Endothelial cell of umbilical vein (primary cell): Measurements from ENCODE around the gene RPL13. TPM values are rescaled to one million over a fixed set of nuclear protein-coding genes. Genes with fewer than 3 reads are reported as not detected.

Source experiments
- BruUV-seq: library from RNA; stranded (reverse); fragments of 400-500 nt; replicated peaks from 2 replicates; lab custom pipeline; 2021; lab: Mats Ljungman, UMichigan
- CTCF ChIA-PET: fragments of 300-600, 350-600 bp; sonication (Branson Sonifier 250); formaldehyde crosslinking; loops from one replicate; lab custom pipeline; 2021; ENCODE audit warnings: antibody characterized with exemption, inconsistent platforms; lab: Charles Lee
- POLR2A ChIA-PET: fragments of 300-600, 350-600 bp; sonication (Branson Sonifier 250); formaldehyde crosslinking; loops from one replicate; lab custom pipeline; 2021; ENCODE audit warnings: antibody characterized with exemption, inconsistent platforms; lab: Charles Lee
- DNase-seq: peaks from one replicate; pipeline ENCODE4 v3.0.0-alpha.2; 2011; ENCODE audit warnings: low read depth, low spot score
- FAIRE-seq: peaks from 2 replicates; lab custom pipeline; 2011; peaks lifted over from hg19 to GRCh38; lab: Jason Lieb, UNC
- H2AFZ ChIP-seq: 2 replicates; pipeline ENCODE4 v1.6.0; 2012; ENCODE audit warnings: low read depth, low read length, control low read depth, inconsistent platforms
- H3K27ac ChIP-seq: 2 replicates; pipeline ENCODE4 v1.5.1; 2011; ENCODE audit warnings: low read depth, mild to moderate bottlenecking, control low read depth, low read length, moderate library complexity; ENCODE audit not compliant: insufficient read depth
- H3K27me3 ChIP-seq, 2 experiments: 2 replicates each; pipeline versions ENCODE4 v1.6.0 to v1.6.1; 2011; ENCODE audit warnings: low read length in 2 of 2, mixed read lengths in 1 of 2; ENCODE audit not compliant: control insufficient read depth in 2 of 2, insufficient read depth in 2 of 2
- H3K36me3 ChIP-seq, 2 experiments: 2 replicates in 1 of 2; 3 replicates in 1 of 2; pipeline ENCODE4 v1.5.1; 2011; ENCODE audit warnings: low read length in 2 of 2, mild to moderate bottlenecking in 1 of 2, moderate library complexity in 1 of 2; ENCODE audit not compliant: control insufficient read depth in 2 of 2, insufficient read depth in 2 of 2; ENCODE audit errors: extremely low read depth in 1 of 2
- H3K4me1 ChIP-seq: 3 replicates; pipeline ENCODE4 v1.5.1; 2011; ENCODE audit warnings: mild to moderate bottlenecking, low read length; ENCODE audit not compliant: control insufficient read depth, insufficient read depth; ENCODE audit errors: extremely low read depth
- H3K4me2 ChIP-seq: 2 replicates; pipeline ENCODE4 v1.6.1; 2011; ENCODE audit warnings: low read length, control low read depth, mixed read lengths; ENCODE audit not compliant: insufficient read depth
- H3K4me3 ChIP-seq, 3 experiments: fragments of 200-600 bp in 1 of 3; sonication (generic), shearing (Covaris generic) in 1 of 3; replicated peaks in 1 of 3; 2 replicates each; pipeline ENCODE4 v1.5.1; 2011 to 2016; ENCODE audit warnings: control low read depth in 3 of 3, low read length in 3 of 3, mild to moderate bottlenecking in 2 of 3, inconsistent platforms in 1 of 3, low read depth in 1 of 3, moderate library complexity in 1 of 3; ENCODE audit not compliant: insufficient read depth in 1 of 3
- H3K79me2 ChIP-seq: 2 replicates; pipeline ENCODE4 v1.6.0; 2012; ENCODE audit warnings: low read length, inconsistent platforms; ENCODE audit not compliant: control insufficient read depth, insufficient read depth
- H3K9ac ChIP-seq: replicated peaks from 2 replicates; pipeline ENCODE3; 2011; ENCODE audit warnings: low read length, control low read depth; ENCODE audit not compliant: insufficient read depth; ENCODE audit errors: extremely low read depth
- H3K9me1 ChIP-seq: replicated peaks from 3 replicates; pipeline ENCODE4 v1.6.0; 2011; ENCODE audit warnings: mild to moderate bottlenecking, low read length; ENCODE audit not compliant: control insufficient read depth, insufficient read depth; ENCODE audit errors: extremely low read depth
- H3K9me3 ChIP-seq: replicated peaks from 2 replicates; pipeline ENCODE4 v1.5.1; 2012; ENCODE audit warnings: low read length, inconsistent platforms; ENCODE audit not compliant: control insufficient read depth, insufficient read depth
- H4K20me1 ChIP-seq: replicated peaks from 2 replicates; pipeline ENCODE3; 2011; ENCODE audit warnings: mild to moderate bottlenecking, low read length; ENCODE audit not compliant: control insufficient read depth, insufficient read depth; ENCODE audit errors: extremely low read depth
- CTCF ChIP-seq, 2 donors: IDR thresholded peaks; 1 replicate in 1 of 2; 2 replicates in 1 of 2; pipeline ENCODE4 v1.5.1; 2011; ENCODE audit warnings: low read length in 2 of 2, mild to moderate bottlenecking in 2 of 2, moderate library complexity in 2 of 2, control low read depth in 1 of 2, inconsistent platforms in 1 of 2, low read depth in 1 of 2; ENCODE audit not compliant: insufficient read depth in 1 of 2; ENCODE audit errors: extremely low read depth in 1 of 2
- EZH2 ChIP-seq: IDR thresholded peaks from 2 replicates; pipeline ENCODE4 v1.6.1; 2012; ENCODE audit warnings: borderline replicate concordance, low read depth, mild to moderate bottlenecking, moderate library complexity, low read length, inconsistent platforms; ENCODE audit not compliant: severe bottlenecking
- FOS ChIP-seq: IDR thresholded peaks from 2 replicates; pipeline ENCODE4 v1.6.1; 2011; ENCODE audit warnings: mild to moderate bottlenecking, low read length, moderate library complexity, borderline replicate concordance; ENCODE audit not compliant: insufficient read depth
- GATA2 ChIP-seq: IDR thresholded peaks from 2 replicates; pipeline ENCODE4 v1.7.0; 2011; ENCODE audit warnings: low read depth, mild to moderate bottlenecking, moderate library complexity, mixed read lengths, low read length; ENCODE audit not compliant: insufficient read length, insufficient read depth
- JUN ChIP-seq: IDR thresholded peaks from 2 replicates; pipeline ENCODE4 v1.6.1; 2011; ENCODE audit warnings: borderline replicate concordance, low read depth; ENCODE audit not compliant: insufficient read length, insufficient read depth
- MYC ChIP-seq: IDR thresholded peaks from one replicate; pipeline ENCODE4 v1.6.1; 2011; ENCODE audit warnings: mild to moderate bottlenecking, low read depth, low read length
- POLR2A ChIP-seq: IDR thresholded peaks from 2 replicates; pipeline ENCODE4 v1.6.1; 2012; ENCODE audit warnings: low read depth, mild to moderate bottlenecking, control low read depth, low read length
- POLR2AphosphoS5 ChIP-seq: IDR thresholded peaks from 2 replicates; pipeline ENCODE4 v1.6.1; 2012; ENCODE audit warnings: low read depth, mild to moderate bottlenecking, control low read depth, low read length, moderate library complexity; ENCODE audit not compliant: insufficient read depth
- dilution Hi-C: fragments of 300-500 bp; cut with MboI; formaldehyde crosslinking; loops from one replicate; pipeline ENCODE4 v1.15.0; 2019; ENCODE audit warnings: low sequenced_read_pairs; ENCODE audit not compliant: extremely low pct_ligation_motif_present
- intact Hi-C: fragments of 100-400 bp; cut with micrococcal nuclease; formaldehyde crosslinking; loops from one replicate; pipeline ENCODE4 v1.10.0; 2022
- polyA plus RNA-seq, 4 experiments: library from polyadenylated mRNA; depleted of rRNA in 3 of 4; stranded (reverse) in 3 of 4; unstranded in 1 of 4; fragments of >200 nt; gene quantifications; 2 replicates each; pipeline versions ENCODE4 v1.2.1 to v1.2.3, GENCODE V29; 2011 to 2012; ENCODE audit warnings: missing spikeins in 1 of 4
- total RNA-seq: library from RNA; stranded (reverse); gene quantifications from 2 replicates; pipeline ENCODE4 v1.2.3, GENCODE V29; 2021
- TF ChIP-seq, protein P1 (sequence below): IDR thresholded peaks from 2 replicates; pipeline ENCODE4 v1.6.1; 2011; ENCODE audit not compliant: insufficient read depth, insufficient read length

Gene RPL13
- total and polyA plus RNA-seq, 2 donors (not counting 3 experiments of a cell fraction or from before 2014, with no cell fraction given), result 1,463 to 5,670 TPM

GRCh38 chr16:89605186-89605970 is 44.9 kb downstream of the RPL13 start:
- no TSS peak for BruUV-seq
- H2AFZ ChIP-seq, result no peak overlapping the region
- no peak overlapping the region for H3K9ac ChIP-seq
- DNase-seq (no peak), FAIRE-seq (no peak)
- H3K9me1 ChIP-seq, result no peaks in the 10 kb centered on the region
- CTCF ChIA-PET, result interaction anchor here (2.5 kb wide), 1 partner anchor 10 kb away, joined by 10 read pairs; no protein-coding TSS in a partner anchor
- intact Hi-C loops, result no loop called here
- H4K20me1 ChIP-seq, result no peaks in the 10 kb centered on the region
- no peak for TF ChIP-seq CTCF (IDR thresholded peaks at IDR 0.05; ENCODE audit: extremely low read depth in 1 of 2, insufficient read depth in 1 of 2, low read depth in 1 of 2, low read length in 2 of 2)
- TF ChIP-seq MYC, result no peak
- TF ChIP-seq, protein P1, sequence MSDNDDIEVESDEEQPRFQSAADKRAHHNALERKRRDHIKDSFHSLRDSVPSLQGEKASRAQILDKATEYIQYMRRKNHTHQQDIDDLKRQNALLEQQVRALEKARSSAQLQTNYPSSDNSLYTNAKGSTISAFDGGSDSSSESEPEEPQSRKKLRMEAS, result no peak
- no peak for TF ChIP-seq FOS
- TF ChIP-seq POLR2A, result no peak
- TF ChIP-seq EZH2, result no peak
- no peak for TF ChIP-seq POLR2AphosphoS5
- TF ChIP-seq GATA2, result no peak
- no peak for TF ChIP-seq JUN
- H3K79me2 ChIP-seq, result no peaks in the 10 kb centered on the region
- peaks cover 11% of the 10 kb centered on the region for H3K4me1 ChIP-seq
- POLR2A ChIA-PET, result no interaction called here
- dilution Hi-C loops, result no loop called here
- no peaks in the 10 kb centered on the region for H3K9me3 ChIP-seq
- no peak overlapping the region for H3K4me2 ChIP-seq
- no peaks in the 10 kb centered on the region for H3K36me3 ChIP-seq
- no peak overlapping the region for H3K27ac ChIP-seq
- no peak overlapping the region for H3K4me3 ChIP-seq
- no peaks in the 10 kb centered on the region for H3K27me3 ChIP-seq
